Stimulated activated CD8-positive, alpha-beta memory T cell treated with anti-CD3 and anti-CD28 coated beads, Interleukin-4, amount 100 ng/mL, for 4 hours (primary cell): ENCODE measurements around the gene LTB4R2.
"Not testable (repeated sequence)": the region's sequence is repeated elsewhere in the genome, so short reads cannot be mapped to it uniquely, and the experiment has no call there.

Experiments
- DNase-seq, 2 donors: peaks; one replicate each; pipeline ENCODE4 v3.0.0-alpha.2; 2020; ENCODE audit warnings: low read depth in 2 of 2, low spot score in 1 of 2

Gene LTB4R2

DNA sequence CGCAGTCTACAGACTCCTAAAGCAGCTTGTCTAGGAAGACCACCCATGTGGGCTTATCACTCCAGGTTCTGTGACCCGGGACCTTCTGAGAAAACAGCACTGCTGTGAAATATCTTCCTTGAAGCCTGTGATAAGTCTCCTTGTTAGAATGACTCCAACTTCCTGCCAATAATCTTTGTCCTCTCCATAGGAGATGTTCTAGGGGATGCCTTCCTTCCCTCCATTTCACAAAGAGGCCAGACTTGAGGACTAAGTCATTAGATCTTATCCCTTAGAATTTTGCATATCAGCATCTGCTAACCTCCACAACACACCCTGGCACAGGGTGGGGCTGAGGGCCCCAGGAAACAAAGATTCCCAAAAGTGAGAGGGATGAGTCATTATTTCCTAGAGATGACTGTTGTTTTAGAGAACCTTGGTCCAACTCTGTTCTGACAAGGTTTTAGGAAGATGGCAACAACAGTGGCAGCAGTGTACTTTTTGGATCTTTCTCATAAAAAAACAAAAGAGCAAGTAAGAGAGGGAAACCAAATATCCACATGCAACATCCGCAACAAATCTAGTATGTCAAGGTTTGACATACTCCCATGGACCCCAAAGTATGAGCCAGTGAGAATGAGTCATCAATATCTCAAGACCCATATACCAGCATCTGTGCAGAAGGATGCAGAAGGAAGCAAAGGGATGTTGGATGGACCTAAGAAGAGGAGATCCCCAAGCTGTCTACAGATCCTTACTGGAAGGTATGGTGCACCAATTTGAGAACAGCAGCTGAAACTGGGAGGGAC lies 7.4 kb downstream of the LTB4R2 start:
- DNase-seq: no peak

GRCh38 chr14:24321212-24321975 lies 11.5 kb downstream of the LTB4R2 start:
- no peak for DNase-seq

DNA sequence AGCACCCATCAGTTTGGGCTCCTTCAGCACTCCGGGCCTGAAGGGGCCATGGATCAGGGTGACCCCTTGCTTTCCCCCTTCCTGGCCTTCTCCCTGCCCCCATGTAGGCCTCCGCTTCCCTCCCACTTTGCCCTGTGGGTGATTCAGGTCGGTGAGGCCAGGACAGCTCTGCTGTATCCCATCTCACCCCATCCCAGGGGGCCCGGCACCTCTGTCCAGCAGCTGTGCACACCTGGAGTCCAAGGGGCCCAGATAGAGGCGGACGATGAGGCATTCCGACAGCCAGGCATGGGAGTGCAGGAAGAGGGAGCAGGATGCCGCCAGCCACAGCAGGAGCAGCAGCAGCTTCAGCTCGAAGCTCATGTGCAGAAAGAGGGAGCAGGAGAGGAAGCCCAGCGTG lies 12.7 kb downstream of the LTB4R2 start:
- no peak for DNase-seq

- DNase-seq: no peak
Observed at GRCh38 chr14:24323341-24323740, 13.4 kb downstream of the LTB4R2 start.

GRCh38 chr14:24324024-24324423 lies 14.1 kb downstream of the LTB4R2 start:
- DNase-seq: no peak

- DNase-seq: no peak
Observed at GRCh38 chr14:24325041-24325530, 15.1 kb downstream of the LTB4R2 start.

DNA sequence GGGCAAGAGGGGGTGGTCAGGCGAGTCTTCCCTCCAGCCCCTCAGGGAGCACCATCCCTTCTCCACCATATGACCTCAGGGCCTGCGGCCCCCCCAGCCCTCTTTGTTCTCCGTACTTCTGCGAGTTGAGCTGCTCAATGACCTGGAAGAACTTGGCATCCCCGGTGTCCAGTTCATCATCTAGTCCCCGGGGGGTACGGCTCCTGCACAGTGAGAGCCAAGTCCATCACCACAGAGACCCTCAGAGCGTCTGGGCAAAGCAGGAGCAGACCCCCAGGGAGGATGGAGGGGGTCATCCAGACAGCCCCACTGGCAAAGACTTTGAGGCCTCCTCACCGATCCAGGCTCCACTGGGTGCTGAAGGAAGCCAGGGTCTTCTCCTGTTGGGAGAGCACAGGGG lies 16.0 kb downstream of the LTB4R2 start:
- DNase-seq: no peak

GRCh38 chr14:24327303-24327702 lies 17.4 kb downstream of the LTB4R2 start:
- no peak for DNase-seq

DNA sequence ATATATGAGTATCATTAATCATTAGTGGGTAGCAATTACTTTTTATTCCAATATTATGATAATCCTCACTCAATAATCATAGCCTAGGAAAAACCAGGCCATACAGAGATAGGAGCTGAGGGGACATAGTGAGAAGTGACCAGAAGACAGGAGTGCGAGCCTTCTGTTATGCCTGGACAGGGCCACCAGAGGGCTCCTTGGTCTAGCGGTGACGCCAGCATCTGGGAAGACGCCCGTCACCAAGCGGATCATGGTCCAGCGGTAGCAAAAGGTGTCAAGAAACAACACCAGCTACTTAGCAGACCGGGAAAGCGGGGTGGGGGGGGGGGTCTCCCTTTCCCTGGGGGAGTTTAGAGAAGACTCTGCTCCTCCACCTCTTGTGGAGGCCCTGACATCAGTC lies 18.0 kb downstream of the LTB4R2 start:
- not testable (repeated sequence) for DNase-seq

GRCh38 chr14:24329073-24329663 lies 19.2 kb downstream of the LTB4R2 start:
- DNase-seq: no peak

DNA sequence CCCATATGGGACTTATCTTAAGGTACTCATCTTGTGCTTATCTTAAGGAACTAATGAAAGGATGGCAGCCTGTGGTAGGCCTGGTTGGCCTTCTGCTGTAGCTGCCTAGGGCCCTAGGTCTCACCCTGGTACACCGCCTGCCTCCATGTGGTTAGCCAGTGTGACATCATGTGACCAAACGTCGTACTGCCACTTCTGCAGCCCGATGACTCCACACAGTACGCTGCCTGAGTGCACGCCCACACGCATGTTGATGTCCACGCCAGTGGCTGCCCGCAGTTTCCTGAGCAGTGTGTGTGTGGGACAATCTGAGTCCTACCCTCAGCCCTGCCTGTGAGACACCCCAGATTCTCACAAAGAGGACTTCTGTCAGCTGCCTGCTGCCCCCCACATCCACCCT lies 19.8 kb downstream of the LTB4R2 start:
- DNase-seq: peak in 1 of 2 donors; percentile 68

DNA sequence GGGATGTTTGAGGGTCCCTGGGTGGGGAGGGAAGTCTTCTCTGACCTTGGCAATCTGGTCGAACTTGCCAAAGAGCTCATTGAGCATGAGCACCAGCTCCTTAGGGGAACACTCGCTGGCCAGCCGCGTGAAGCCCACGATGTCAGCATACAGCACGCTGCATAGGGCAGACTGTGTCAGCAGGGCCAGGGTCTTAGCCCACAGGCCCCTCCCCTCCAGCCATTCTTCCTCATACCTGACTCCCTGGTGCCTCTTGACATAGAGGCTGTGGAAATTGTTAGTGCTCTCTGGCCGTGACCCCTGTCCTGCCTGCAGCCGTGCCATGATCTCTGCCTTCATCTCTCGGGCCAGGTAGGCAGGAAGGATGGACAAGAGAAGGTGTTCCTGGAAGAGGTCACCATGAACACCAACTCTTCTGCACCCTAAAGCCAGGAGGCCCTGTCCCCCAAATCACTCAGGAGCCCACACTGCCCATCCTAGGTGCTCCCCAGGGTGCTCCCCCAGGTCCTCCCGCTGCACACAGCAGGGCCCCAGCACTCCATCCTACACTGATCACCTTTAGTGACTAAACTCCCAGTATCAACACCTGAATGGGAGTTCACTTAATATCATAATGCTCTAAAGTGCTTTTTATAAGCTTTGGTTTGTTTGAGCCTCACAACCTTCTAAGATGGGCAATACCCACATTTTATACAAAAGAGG lies 21.2 kb downstream of the LTB4R2 start:
- DNase-seq: no peak

- DNase-seq: no peak
Observed at GRCh38 chr14:24331731-24332267, 21.9 kb downstream of the LTB4R2 start.

GRCh38 chr14:24332268-24332993 lies 22.5 kb downstream of the LTB4R2 start:
- peak; percentile 69 to 70 for DNase-seq

DNA sequence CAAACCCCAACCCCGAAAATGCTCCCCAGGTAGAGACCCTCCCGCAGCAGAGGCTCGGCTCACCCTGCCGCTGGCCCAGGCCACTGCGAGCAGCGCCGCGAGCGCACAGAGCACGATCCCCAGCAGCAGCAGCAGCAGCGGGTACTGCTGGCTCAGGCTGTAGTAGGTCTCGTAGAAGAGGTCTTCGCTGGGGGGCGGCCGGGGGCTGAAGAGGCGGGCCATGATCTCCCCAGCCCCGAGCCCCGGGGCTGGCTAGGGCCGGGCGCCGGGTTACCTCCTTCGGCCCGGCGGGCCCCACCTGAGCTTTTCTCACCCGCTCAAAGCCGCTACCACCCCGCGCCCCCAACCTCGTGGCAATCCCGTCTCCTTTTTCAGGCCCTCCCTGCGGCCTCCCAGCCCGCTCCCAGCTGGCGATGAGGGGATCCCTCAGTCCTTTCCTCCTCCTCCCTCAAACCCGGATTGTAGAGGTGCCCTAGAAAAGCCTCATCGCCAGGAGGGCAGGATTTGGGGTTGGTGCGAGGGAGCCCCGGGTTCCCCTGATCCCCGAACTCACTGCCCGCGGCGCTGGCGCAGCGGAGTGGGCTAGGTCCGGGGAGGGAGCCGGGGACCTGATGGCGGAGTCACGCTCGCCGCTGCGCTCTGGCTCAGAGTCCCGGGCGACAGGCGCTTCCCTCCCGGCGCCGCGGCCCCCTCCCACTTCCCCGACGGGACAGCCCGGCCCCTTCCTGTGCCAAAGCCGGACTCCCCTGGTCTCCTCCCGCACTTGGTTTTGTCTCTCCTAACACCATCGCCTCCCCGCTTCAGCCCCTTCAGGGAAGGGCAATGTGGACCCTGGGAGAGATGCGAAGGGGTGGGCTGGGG lies 24.7 kb downstream of the LTB4R2 start, which contains the start of gene ADCY4:
Gene ADCY4, minus strand, starts transcription at position 641 of the 861 bp plus-strand sequence. Its CDS starts 419 bp downstream, at position 222.
- no peak for DNase-seq

DNA sequence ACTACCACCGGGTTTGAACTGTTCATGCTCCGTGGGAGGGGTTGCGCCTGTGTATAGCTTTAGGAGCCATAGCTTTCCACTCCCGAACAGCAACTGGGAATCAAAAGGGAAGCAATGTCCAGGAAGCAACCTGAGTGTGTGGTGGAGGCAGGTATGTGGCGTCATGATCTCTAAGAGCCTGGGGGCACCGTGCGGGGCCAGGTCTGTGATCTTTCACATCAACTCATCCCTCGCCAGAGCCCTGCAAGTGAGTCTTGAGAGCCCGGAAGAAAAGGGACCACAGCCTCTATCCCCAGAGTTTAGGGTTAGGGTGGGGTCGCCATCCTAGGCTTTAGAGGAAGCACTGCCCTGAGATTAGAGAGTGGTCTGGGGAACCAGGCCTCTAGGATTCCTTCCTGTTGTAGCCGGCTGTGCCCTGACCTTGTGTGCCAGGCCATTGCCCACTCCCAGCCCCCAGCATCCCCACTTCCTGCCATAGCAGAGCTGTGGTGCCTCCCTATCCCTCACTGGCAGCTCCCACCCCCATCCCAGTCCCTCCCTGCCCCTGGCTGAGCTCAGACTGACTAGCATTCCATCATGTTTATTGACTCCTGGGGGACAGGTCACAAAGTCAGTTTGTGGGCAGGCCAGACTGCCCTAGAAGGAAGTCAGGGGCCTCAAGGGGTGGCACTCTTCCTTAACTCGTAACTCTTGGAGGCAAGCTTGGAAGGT lies 25.7 kb downstream of the LTB4R2 start:
- no peak for DNase-seq

GRCh38 chr14:24337144-24337823 lies 27.3 kb downstream of the LTB4R2 start:
- DNase-seq: no peak

GRCh38 chr14:24337824-24338175 lies 27.9 kb downstream of the LTB4R2 start:
- DNase-seq: no peak
